Activated CD4-positive, alpha-beta T cell treated with anti-CD3 and anti-CD28 coated beads, Interleukin-2, amount 10 ng/mL, durations not matched to agents 7 days and 5 days (primary cell): ENCODE data around the gene BCORL1. TPM values are rescaled to one million over a fixed set of nuclear protein-coding genes. Genes with fewer than 3 reads are reported as not detected.

Experiments
- CTCF ChIA-PET: fragments of 350-600 bp; sonication (Branson Sonifier 250); formaldehyde crosslinking; loops from one replicate; lab custom pipeline; 2021; ENCODE audit warnings: antibody characterized with exemption; lab: Charles Lee
- POLR2A ChIA-PET: fragments of 350-600 bp; sonication (Branson Sonifier 250); formaldehyde crosslinking; loops from one replicate; lab custom pipeline; 2021; ENCODE audit warnings: antibody characterized with exemption; lab: Charles Lee
- DNase-seq: peaks from one replicate; pipeline ENCODE4 v3.0.0-alpha.2; 2020
- H3K27ac Mint-ChIP-seq: one replicate; pipeline ENCODE4 v1.8.0; 2021; ENCODE audit warnings: mild to moderate bottlenecking, moderate library complexity, mixed read lengths
- H3K27me3 Mint-ChIP-seq: one replicate; pipeline ENCODE4 v1.8.0; 2021; ENCODE audit warnings: mixed read lengths
- H3K36me3 Mint-ChIP-seq: one replicate; pipeline ENCODE4 v1.8.0; 2021; ENCODE audit warnings: low read depth, mixed read lengths
- H3K4me1 Mint-ChIP-seq: one replicate; pipeline ENCODE4 v1.8.0; 2021; ENCODE audit warnings: mixed read lengths
- H3K4me3 Mint-ChIP-seq: one replicate; pipeline ENCODE4 v1.8.0; 2021; ENCODE audit warnings: mild to moderate bottlenecking, moderate library complexity, mixed read lengths
- H3K9me3 Mint-ChIP-seq: one replicate; pipeline ENCODE4 v1.8.0; 2021; ENCODE audit warnings: mixed read lengths
- total RNA-seq, 2 experiments: library from RNA; stranded (reverse); gene quantifications; one replicate each; pipeline ENCODE4 v1.2.3, GENCODE V29; 2021

Gene BCORL1
- total RNA-seq, 2 experiments from 2014 or later, result 4.0 to 4.5 TPM

DNA sequence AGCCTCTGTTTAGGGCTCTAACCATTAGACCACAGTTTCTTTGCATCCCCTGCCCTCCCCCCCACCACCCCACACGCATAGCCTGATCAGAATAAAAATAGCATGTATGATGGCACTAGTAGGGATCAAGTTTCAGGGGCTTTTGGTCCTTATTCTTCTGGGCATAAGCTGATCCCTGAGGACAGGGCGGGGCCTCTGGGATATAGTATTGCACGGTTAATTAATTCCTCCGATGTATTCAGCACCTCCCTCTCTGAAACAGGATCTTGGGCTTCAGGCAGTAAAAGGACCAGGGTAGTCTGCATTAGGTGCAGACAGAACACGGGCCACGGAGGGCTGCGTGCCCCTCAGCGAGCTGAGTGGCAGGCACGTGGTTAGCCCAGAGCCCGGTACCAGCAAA, 70.8 kb downstream of the BCORL1 start:
- Mint-ChIP-seq H3K4me1 (no peaks in the 10 kb centered on the region), H3K27me3 (no peaks in the 10 kb centered on the region), H3K27ac (no peak overlapping the region), H3K4me3 (no peak overlapping the region), H3K9me3 (no peaks in the 10 kb centered on the region), H3K36me3 (peaks cover 2% of the 10 kb centered on the region)
- ChIA-PET CTCF (interaction anchor here (0.8 to 1.4 kb wide), 2 partner anchors 13 to 132 kb away, joined by 3 read pairs; no protein-coding TSS in a partner anchor), POLR2A (no interaction called here)
- DNase-seq, result no peak

DNA sequence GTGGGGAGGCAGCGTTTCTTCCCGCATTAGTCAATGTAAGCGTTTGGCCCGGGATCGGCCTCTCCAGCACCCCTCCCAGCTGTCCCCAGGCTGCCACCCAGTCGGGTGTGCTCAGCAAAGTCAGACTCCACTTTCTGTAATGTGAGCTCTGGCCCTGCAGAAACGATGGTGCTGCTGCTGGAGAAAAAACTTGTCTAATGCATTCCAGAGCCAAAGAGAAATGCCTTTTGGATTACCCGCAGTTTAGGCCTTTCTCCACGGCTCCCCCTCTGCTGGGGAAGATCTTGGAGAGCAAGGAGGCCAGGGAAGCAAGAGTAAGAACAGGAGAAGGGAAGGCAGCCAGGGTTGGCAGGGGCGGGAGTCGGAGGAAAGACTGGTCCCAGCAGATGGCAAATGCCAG, 72.7 kb downstream of the BCORL1 start:
- H3K27me3 Mint-ChIP-seq, result no peaks in the 10 kb centered on the region
- peak overlapping the region; percentile 79 for H3K27ac Mint-ChIP-seq
- H3K36me3 Mint-ChIP-seq, result no peaks in the 10 kb centered on the region
- CTCF ChIA-PET, result no interaction called here
- H3K4me3 Mint-ChIP-seq, result no peak overlapping the region
- H3K9me3 Mint-ChIP-seq, result no peaks in the 10 kb centered on the region
- H3K4me1 Mint-ChIP-seq, result peaks cover 3% of the 10 kb centered on the region
- POLR2A ChIA-PET, result no interaction called here
- DNase-seq, result no peak

DNA sequence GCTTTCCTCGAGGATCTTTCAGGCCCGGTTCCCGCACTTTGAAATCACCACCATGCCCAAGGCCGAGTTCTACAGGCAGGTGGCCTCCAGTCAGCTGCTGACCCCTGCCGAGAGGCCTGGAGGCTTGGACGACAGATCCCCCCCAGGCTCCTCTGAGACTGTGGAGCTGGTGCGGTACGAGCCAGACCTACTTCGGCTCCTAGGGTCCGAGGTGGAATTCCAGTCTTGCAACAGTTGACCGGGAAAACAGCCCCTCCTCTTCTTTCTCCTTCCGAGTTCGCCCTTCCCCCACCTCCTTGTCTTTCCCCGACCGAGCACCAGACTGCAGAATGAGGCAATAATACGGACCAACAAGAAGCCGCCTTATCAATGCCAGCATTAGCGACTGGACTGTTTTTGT, 73.5 kb downstream of the BCORL1 start:
- DNase-seq, result no peak
- Mint-ChIP-seq H3K4me3 (no peak overlapping the region), H3K36me3 (no peaks in the 10 kb centered on the region), H3K9me3 (no peaks in the 10 kb centered on the region), H3K4me1 (peaks cover 7% of the 10 kb centered on the region), H3K27ac (no peak overlapping the region), H3K27me3 (no peaks in the 10 kb centered on the region)
- CTCF ChIA-PET, result no interaction called here
- POLR2A ChIA-PET, result no interaction called here

DNA sequence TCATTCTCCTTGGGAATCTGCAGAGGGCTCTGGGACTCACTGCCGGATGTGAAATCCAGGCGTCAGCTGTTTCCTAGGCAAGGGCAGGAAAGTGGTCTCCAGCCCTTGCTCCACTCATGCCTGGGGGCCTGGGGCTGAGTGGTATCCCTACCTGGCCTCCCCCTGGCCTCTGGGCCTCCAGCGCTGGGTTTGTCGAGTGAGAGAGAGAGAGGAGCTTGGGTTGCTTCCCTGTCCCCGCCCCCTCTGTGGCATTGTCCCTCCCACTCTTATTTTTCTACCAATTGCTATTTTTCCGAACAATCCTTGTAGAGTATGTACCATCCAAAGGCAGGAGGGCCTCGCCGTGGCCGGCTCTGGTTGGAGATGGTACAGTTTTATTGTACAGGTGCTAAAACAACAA, 74.8 kb downstream of the BCORL1 start:
- Mint-ChIP-seq H3K4me1 (peaks cover 9% of the 10 kb centered on the region), H3K4me3 (no peak overlapping the region), H3K36me3 (no peaks in the 10 kb centered on the region), H3K27ac (no peak overlapping the region), H3K27me3 (no peaks in the 10 kb centered on the region), H3K9me3 (no peaks in the 10 kb centered on the region)
- ChIA-PET POLR2A (no interaction called here), CTCF (interaction anchor here (0.6 kb wide), 1 partner anchor 64 kb away, joined by 3 read pairs; no protein-coding TSS in a partner anchor)
- no peak for DNase-seq

DNA sequence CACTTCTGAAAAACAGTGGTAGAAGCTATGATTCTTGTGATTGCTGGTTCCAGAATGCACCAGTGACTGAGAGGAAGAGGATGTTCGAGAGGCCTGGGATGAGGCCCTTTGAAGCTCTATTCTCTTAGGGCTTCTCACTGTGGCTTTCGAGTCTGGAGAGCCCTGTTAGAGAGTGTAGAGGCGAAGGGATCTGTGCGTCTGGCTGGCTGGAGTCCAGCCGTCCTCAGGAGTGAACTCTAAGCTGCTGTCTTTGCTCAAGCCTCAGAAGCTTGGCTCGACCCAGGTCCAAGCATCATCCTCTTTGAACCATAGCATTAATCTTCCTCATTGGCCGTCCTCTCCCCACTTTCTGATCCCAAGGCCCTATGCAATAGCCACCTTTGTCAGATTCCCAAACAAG, 76.2 kb downstream of the BCORL1 start:
- H3K27me3 Mint-ChIP-seq, result no peaks in the 10 kb centered on the region
- ChIA-PET POLR2A (no interaction called here), CTCF (interaction anchor here (3.4 kb wide), 1 partner anchor 132 kb away, joined by 27 read pairs; no protein-coding TSS in a partner anchor)
- peaks cover 2% of the 10 kb centered on the region for H3K36me3 Mint-ChIP-seq
- peaks cover 9% of the 10 kb centered on the region for H3K4me1 Mint-ChIP-seq
- no peak for DNase-seq
- no peak overlapping the region for H3K4me3 Mint-ChIP-seq
- no peak overlapping the region for H3K27ac Mint-ChIP-seq
- H3K9me3 Mint-ChIP-seq, result no peaks in the 10 kb centered on the region

DNA sequence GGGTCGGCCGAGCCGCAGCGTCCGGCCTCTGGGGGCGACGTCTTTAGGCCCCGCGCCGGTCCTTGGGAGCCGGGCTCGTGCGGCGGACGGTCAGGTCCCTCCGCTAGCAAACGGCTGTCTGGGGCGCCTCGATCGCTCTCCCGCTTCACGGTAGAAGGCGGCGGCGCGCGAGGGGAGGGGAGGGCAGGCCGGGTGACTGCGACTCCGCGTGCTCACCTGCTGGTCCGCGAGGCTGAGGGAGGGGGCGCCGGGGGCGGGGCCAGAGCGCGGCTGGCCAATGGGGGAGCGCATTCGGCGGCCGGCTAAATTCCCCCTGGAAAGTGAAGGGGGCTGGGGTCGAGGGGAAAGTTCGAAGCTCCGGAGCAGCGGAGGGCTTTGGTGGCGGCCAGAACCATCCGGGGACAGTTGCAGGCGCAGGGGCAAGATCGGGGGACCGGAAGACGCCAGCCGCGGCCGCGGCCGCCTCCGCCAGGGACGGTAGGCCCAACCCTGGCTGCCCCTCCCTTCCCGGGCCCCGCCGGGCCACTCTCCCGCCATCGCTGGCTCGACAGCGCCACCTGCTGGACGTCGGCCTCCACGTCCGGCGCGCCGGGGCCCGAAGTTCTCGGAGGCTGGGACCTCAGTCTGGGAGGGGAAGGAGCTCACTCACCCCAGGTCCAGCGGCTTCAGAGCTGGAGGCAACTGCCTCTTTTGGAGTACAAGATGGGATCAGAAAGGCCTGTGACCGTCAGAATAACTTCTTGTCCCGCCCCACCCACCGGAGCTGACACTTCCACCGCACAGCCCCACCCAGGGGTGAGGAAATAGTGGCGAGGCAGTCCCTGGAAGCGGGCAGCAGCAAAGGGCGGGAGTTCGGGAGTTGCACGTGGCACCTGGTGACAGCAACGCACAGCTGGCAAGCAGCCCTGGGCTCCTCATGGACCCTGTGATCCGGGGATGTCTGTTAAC, 78.0 kb downstream of the BCORL1 start:
- H3K27ac Mint-ChIP-seq, result peak overlapping the region; percentile 72

DNA sequence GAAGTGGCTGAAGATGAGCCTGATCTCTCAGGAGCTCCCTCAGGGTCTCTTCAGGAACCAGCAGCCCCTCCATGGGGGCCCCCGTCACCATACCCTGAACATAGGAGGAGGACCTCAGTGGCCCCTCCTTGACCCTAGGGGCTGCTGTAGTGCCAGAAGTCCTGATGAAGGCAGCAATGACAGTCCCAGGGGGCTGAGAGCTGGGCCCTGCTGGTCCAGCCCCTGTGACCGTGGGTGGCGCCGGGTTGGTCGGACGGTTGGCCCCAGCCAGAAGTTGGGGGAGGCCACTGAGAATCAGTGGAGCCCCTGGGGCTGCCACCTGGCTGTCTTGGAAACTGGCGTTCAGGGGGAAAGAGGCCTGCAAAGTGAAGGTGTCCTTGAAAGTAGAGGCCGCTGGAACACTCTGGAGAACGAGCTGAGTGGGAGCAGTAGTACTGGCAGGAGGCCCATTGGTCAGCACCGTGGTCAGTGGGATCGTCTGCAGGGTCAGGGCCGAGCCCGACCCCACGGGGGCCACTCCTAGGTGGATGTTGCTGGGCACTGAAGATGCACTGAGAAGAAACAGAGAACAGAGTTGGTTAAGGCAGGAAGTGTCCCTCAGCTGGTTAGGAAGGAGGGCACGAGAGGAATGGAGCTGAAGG, 84.7 kb downstream of the BCORL1 start:
- Mint-ChIP-seq H3K27me3 (no peaks in the 10 kb centered on the region), H3K4me1 (no peaks in the 10 kb centered on the region), H3K9me3 (no peaks in the 10 kb centered on the region), H3K27ac (peak overlapping the region; percentile 64), H3K36me3 (peaks cover 30% of the 10 kb centered on the region), H3K4me3 (no peak overlapping the region)
- ChIA-PET POLR2A (no interaction called here), CTCF (interaction anchor here (0.8 to 4.5 kb wide), 4 partner anchors 14 to 466 kb away, joined by 3 to 29 read pairs (median 3); no protein-coding TSS in a partner anchor)
- DNase-seq, result no peak

More for the DNA sequence above, 78.0 kb downstream of the BCORL1 start:
- Mint-ChIP-seq H3K9me3 (no peaks in the 10 kb centered on the region), H3K36me3 (peaks cover 11% of the 10 kb centered on the region), H3K27me3 (no peaks in the 10 kb centered on the region), H3K4me1 (peaks cover 9% of the 10 kb centered on the region), H3K4me3 (peak overlapping the region; percentile 68)
- CTCF ChIA-PET, result interaction anchor here (0.6 to 3.4 kb wide), 35 partner anchors 9 to 467 kb away, joined by 3 to 27 read pairs (median 5); no protein-coding TSS in a partner anchor
- peak; percentile 73 for DNase-seq
- POLR2A ChIA-PET, result no interaction called here

DNA sequence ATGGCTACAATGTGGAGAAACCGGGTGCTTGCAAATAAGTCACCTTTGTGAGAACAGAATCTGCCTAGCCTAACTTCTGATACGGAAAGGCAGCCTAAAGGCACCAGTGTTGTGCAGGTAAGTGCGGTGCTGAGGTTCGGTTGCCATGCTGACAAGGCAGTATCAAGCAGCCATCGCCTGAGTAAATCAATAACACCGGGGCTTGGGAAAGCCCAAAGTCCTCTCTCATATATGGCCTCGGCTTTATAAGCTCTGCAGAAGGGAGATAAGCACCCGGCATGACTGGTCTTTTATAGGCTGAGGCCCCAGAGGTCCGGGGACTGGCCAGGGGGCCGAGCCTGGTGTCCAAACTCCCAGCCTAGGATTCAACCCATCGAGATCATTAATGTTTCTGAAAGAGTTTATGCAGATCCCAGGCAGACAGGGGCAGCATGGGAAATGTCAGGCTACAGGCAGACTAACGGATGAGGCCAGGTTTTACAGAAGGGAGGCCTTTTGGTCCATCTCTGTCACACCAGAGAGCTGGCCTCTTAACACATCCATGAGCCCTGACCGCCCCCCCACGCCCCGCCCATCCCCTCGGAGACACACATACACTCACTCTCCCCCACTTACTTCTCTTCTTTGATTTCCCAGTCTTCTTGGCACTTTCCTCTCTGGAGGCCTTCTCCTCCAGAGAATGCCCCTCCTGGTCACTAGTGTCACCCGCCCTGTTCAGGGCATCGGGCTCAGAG, 89.3 kb downstream of the BCORL1 start:
- Mint-ChIP-seq H3K4me1 (no peaks in the 10 kb centered on the region), H3K4me3 (no peak overlapping the region), H3K27ac (peak overlapping the region; percentile 50), H3K36me3 (peaks cover 28% of the 10 kb centered on the region), H3K27me3 (no peaks in the 10 kb centered on the region), H3K9me3 (no peaks in the 10 kb centered on the region)
- CTCF ChIA-PET, result interaction anchor here (5.6 kb wide), 1 partner anchor 11 kb away, joined by 25 read pairs; no protein-coding TSS in a partner anchor
- POLR2A ChIA-PET, result no interaction called here
- no peak for DNase-seq

DNA sequence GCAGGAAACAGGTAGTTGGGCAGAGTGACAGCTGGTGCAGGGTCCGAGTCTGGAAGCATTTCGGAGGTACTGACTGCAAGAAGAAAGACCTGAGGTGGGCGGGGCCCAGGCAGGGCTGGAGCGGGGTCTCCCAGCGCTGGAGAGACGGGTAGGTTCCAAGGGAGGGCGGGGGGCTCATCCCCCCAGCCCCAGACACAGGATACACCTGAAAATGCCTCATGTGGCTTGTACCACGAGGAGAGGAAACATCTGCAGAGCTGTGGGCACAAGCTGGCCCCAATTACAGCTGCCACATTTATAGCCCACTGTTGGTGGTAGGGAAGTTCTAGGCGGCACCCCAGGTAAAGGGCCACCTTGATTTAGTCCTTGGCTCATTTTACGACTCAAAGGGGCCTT, 89.9 kb downstream of the BCORL1 start:
- Mint-ChIP-seq H3K36me3 (peaks cover 24% of the 10 kb centered on the region), H3K9me3 (no peaks in the 10 kb centered on the region), H3K4me3 (no peak overlapping the region), H3K27ac (peak overlapping the region; percentile 50), H3K27me3 (no peaks in the 10 kb centered on the region), H3K4me1 (no peaks in the 10 kb centered on the region)
- ChIA-PET CTCF (interaction anchor here (5.6 kb wide), 1 partner anchor 12 kb away, joined by 25 read pairs; no protein-coding TSS in a partner anchor), POLR2A (no interaction called here)
- no peak for DNase-seq

DNA sequence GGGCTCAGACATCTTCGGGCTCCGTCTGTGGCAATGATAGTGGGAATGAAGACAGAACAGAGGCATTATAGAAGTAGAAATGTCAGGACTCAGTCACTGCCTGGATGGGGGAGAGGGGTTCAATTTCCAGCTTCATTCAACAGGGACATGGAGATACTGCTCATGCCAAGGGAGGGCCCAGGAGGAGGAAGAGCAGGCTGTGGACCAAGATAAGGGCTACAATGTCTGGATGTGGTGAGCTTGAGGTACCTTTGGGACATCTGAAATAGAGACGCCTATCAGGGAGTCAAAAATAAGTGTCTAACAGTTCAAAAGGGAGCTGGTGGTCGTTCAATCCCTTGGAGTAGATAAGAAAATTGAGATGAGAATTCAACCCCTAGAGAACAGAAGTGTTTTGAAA, 93.3 kb downstream of the BCORL1 start:
- Mint-ChIP-seq H3K27ac (no peak overlapping the region), H3K36me3 (peaks cover 23% of the 10 kb centered on the region), H3K4me1 (peaks cover 12% of the 10 kb centered on the region), H3K27me3 (no peaks in the 10 kb centered on the region), H3K4me3 (no peak overlapping the region), H3K9me3 (no peaks in the 10 kb centered on the region)
- ChIA-PET CTCF (interaction anchor here (1.2 kb wide), 1 partner anchor 249 kb away, joined by 3 read pairs; no protein-coding TSS in a partner anchor), POLR2A (no interaction called here)
- no peak for DNase-seq

DNA sequence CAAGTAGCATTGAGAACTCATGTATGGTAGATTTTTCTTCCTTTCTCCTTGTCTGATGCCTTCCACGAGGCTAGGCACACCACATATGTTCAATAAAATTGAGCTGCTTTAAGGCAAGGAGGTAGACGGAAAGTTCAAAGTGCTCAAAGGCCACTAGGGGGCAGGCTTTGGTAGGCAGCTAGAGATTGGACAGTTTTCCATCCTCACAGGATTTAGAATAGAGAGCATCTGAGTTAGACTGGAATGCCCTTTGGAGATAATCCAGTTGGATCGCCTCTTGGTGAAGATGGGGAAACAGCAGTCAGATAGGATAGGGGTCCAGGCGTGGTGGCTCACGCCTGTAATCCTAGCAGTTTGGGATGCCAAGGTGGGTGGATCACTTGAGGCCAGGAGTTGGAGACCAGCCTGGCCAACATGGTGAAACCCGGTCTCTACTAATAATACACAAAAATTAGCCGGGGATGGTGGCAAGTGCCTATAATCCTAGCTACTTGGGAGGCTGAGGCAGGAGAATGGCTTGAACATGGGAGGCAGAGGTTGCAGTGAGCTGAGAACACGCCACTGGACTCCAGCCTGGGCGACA, 97.5 kb downstream of the BCORL1 start:
- Mint-ChIP-seq H3K27me3 (no peaks in the 10 kb centered on the region), H3K4me1 (peaks cover 49% of the 10 kb centered on the region), H3K9me3 (no peaks in the 10 kb centered on the region), H3K27ac (peak overlapping the region; percentile 72), H3K4me3 (no peak overlapping the region), H3K36me3 (peaks cover 25% of the 10 kb centered on the region)
- peak; percentile 63 for DNase-seq
- CTCF ChIA-PET, result interaction anchor here (0.7 to 4.0 kb wide), 17 partner anchors 12 to 186 kb away, joined by 3 to 29 read pairs (median 4); partner anchors contain the start of gene AIFM1
- POLR2A ChIA-PET, result no interaction called here
